Suprapubic skin (tissue), 3 donors: Measurements from ENCODE around the gene ZNF8.

Source experiments
- CTCF ChIP-seq, 2 donors: fragments of 200-600 bp in 1 of 2; fragments of 450-650 bp in 1 of 2; sonication (generic) in 1 of 2; IDR thresholded peaks; one replicate each; pipeline ENCODE4 v1.5.1; 2016 to 2019; ENCODE audit warnings: antibody characterized with exemption in 2 of 2, mild to moderate bottlenecking in 1 of 2, moderate library complexity in 1 of 2
- EP300 ChIP-seq: sonication (generic); formaldehyde crosslinking; IDR thresholded peaks from one replicate; pipeline ENCODE4 v1.6.1; 2017; ENCODE audit warnings: antibody characterized with exemption

DNA sequence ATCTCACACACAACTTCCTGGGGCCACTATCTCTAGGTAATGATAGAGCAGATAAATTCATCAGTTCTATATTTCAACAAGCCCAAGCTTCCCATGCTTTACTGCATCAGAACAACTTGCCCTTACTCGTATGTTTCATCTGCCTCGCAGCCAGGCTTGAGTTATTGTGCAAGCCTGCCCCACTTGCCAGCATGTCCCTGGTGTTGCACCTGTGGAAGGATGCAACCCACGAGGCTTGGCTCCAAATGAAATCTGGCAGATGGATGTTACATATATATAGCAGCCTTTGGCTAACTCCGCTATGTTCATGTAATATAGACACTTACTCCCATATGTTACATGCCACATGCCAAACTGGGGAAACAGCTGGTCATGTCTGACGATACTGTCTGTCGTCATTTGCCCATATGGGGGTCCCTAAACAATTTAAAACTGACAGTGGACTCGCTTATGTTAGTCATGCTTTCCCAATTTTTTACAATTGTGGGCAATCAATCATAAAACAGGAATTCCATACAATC, 32.6 kb downstream of the ZNF8 start:
- TF ChIP-seq CTCF (IDR thresholded peaks at IDR 0.05) (no peak), EP300 (no peak)
